SK-N-MC (cell line): Measurements from ENCODE around the gene CALML3.

Experiments
- EZH2 ChIP-seq: fragments of 200-600 bp; sonication (generic); IDR thresholded peaks from one replicate; pipeline ENCODE4 v1.6.1; 2017; ENCODE audit warnings: antibody characterized with exemption
- POLR2AphosphoS5 ChIP-seq: IDR thresholded peaks from 2 replicates; pipeline ENCODE4 v1.6.1; 2012; ENCODE audit warnings: mild to moderate bottlenecking, low read depth, low read length, borderline replicate concordance

DNA sequence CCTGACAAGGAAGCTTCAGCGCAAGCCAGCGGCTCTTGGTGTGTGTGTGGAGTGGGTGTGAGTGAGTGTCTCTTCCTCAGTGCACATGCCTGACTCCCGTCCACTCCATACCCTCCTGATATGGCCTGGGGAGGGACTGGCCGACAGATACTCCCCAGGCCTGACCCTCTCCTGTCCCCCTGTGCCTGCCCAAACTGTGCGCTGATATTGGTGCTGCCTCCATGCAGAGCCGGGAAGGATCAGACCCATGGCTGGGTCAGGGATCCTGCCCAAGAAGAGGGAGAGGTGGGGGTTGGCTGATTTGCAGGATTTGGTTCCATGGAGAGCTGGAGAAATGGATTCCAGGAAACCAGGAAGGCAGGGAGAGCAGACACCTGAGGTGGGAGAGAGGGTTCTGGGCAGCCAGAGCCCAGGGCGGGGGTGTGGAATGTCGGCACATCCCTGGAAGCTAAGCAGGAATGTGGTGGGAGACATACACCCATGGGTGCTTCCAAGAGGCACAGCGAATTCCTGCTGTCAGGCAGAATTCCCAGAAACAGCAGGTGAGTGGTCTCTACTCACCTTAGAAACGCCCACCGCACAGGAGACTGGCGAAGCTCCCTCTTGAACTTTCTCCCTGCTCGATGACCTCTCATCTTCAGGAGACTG is 31.7 kb upstream of the CALML3 start:
- TF ChIP-seq POLR2AphosphoS5 (no peak), EZH2 (no peak)
